ENCODE data around the gene NXPE3. TPM values are rescaled to one million over a fixed set of nuclear protein-coding genes. Genes with fewer than 3 reads are reported as not detected.

Gene NXPE3
- total and polyA plus RNA-seq, 9 of the 15 experiments (the other 6 are each of a cell fraction or from before 2014, with no cell fraction given): 0.25 to 2.5 (median 0.95) TPM

GRCh38 chr3:101803939-101804338, 24.9 kb downstream of the NXPE3 start (continued):
- TF ChIP-seq, protein P1, sequence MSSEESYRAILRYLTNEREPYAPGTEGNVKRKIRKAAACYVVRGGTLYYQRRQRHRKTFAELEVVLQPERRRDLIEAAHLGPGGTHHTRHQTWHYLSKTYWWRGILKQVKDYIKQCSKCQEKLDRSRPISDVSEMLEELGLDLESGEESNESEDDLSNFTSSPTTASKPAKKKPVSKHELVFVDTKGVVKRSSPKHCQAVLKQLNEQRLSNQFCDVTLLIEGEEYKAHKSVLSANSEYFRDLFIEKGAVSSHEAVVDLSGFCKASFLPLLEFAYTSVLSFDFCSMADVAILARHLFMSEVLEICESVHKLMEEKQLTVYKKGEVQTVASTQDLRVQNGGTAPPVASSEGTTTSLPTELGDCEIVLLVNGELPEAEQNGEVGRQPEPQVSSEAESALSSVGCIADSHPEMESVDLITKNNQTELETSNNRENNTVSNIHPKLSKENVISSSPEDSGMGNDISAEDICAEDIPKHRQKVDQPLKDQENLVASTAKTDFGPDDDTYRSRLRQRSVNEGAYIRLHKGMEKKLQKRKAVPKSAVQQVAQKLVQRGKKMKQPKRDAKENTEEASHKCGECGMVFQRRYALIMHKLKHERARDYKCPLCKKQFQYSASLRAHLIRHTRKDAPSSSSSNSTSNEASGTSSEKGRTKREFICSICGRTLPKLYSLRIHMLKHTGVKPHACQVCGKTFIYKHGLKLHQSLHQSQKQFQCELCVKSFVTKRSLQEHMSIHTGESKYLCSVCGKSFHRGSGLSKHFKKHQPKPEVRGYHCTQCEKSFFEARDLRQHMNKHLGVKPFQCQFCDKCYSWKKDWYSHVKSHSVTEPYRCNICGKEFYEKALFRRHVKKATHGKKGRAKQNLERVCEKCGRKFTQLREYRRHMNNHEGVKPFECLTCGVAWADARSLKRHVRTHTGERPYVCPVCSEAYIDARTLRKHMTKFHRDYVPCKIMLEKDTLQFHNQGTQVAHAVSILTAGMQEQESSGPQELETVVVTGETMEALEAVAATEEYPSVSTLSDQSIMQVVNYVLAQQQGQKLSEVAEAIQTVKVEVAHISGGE (CRISPR knock-in tag; IDR thresholded peaks at IDR 0.05): no peak
- no peak for TF ChIP-seq ZKSCAN1 (IDR thresholded peaks at IDR 0.05; ENCODE audit: low read depth, low read length)
- TF ChIP-seq NFXL1 (CRISPR knock-in tag; IDR thresholded peaks at IDR 0.05): no peak
- no peak for TF ChIP-seq FOXJ3 (CRISPR knock-in tag; IDR thresholded peaks at IDR 0.05)
- TF ChIP-seq, protein P2, sequence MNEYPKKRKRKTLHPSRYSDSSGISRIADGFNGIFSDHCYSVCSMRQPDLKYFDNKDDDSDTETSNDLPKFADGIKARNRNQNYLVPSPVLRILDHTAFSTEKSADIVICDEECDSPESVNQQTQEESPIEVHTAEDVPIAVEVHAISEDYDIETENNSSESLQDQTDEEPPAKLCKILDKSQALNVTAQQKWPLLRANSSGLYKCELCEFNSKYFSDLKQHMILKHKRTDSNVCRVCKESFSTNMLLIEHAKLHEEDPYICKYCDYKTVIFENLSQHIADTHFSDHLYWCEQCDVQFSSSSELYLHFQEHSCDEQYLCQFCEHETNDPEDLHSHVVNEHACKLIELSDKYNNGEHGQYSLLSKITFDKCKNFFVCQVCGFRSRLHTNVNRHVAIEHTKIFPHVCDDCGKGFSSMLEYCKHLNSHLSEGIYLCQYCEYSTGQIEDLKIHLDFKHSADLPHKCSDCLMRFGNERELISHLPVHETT (CRISPR knock-in tag; conservative IDR thresholded peaks at IDR 0.05 in 1 of 2, IDR thresholded peaks at IDR 0.05 in 1 of 2): no peak
- TF ChIP-seq RERE (CRISPR knock-in tag; IDR thresholded peaks at IDR 0.05; ENCODE audit: borderline replicate concordance): no peak
- no peak for TF ChIP-seq GTF2E2 (tag; IDR thresholded peaks at IDR 0.05)
- no peak for TF ChIP-seq GABPB1 (CRISPR knock-in tag; IDR thresholded peaks at IDR 0.05)
- TF ChIP-seq RBBP5 (IDR thresholded peaks at IDR 0.05; ENCODE audit: borderline replicate concordance, insufficient read depth, low read length, poor library complexity, severe bottlenecking): no peak

All from K562 (cell line).